AML-193 (cell line): ENCODE results near the gene RPL39L.

ENCODE experiments used
- DNase-seq, 2 experiments: peaks; one replicate each; lab custom pipeline; 2025; lab: John Stamatoyannopoulos, UW

RPL39L gene

GRCh38 chr3:187098923-187099512 lies 40.3 kb downstream of the RPL39L start:
- DNase-seq: no peak

- no peak for DNase-seq
Observed at GRCh38 chr3:187093320-187093719, 46.0 kb downstream of the RPL39L start.

GRCh38 chr3:187088701-187089100 lies 50.6 kb downstream of the RPL39L start:
- DNase-seq: no peak

- no peak for DNase-seq
Observed at GRCh38 chr3:187086831-187087230, 52.5 kb downstream of the RPL39L start.

- no peak for DNase-seq
Observed at GRCh38 chr3:187085933-187086332, 53.4 kb downstream of the RPL39L start.

GRCh38 chr3:187085021-187085666 lies 54.2 kb downstream of the RPL39L start:
- DNase-seq: no peak

GRCh38 chr3:187084580-187084979 lies 54.7 kb downstream of the RPL39L start:
- DNase-seq: no peak

GRCh38 chr3:187084126-187084525 lies 55.2 kb downstream of the RPL39L start:
- DNase-seq: no peak

- no peak for DNase-seq
Observed at GRCh38 chr3:187082758-187083375, 56.4 kb downstream of the RPL39L start.

- DNase-seq: no peak
Observed at GRCh38 chr3:187080799-187081450, 58.4 kb downstream of the RPL39L start.

- DNase-seq: no peak
Observed at GRCh38 chr3:187079090-187080022, 59.9 kb downstream of the RPL39L start.

- no peak for DNase-seq
Observed at GRCh38 chr3:187077537-187077936, 61.8 kb downstream of the RPL39L start.

- DNase-seq: no peak
Observed at GRCh38 chr3:187077085-187077484, 62.2 kb downstream of the RPL39L start.

- DNase-seq: no peak
Observed at GRCh38 chr3:187076297-187076696, 63.0 kb downstream of the RPL39L start.

GRCh38 chr3:187074846-187075245 lies 64.5 kb downstream of the RPL39L start:
- no peak for DNase-seq

- no peak for DNase-seq
Observed at GRCh38 chr3:187073581-187074098, 65.7 kb downstream of the RPL39L start.

GRCh38 chr3:187072511-187072910 lies 66.8 kb downstream of the RPL39L start:
- no peak for DNase-seq

- DNase-seq: no peak
Observed at GRCh38 chr3:187072102-187072501, 67.2 kb downstream of the RPL39L start.
